ENCODE results near the gene MED14. TPM values are rescaled to one million over a fixed set of nuclear protein-coding genes. Genes with fewer than 3 reads are reported as not detected.

Gene MED14
- total RNA-seq, 1 donor from 2014 or later = 53.0 TPM

GRCh38 chrX:40617566-40617965, 117.8 kb downstream of the MED14 start:
- Mint-ChIP-seq H3K36me3 (ENCODE audit: unreplicated experiment) (no peaks in the 10 kb centered on the region), H3K4me3 (ENCODE audit: unreplicated experiment) (no peak overlapping the region), H3K9me3 (ENCODE audit: unreplicated experiment) (peaks cover 5% of the 10 kb centered on the region), H3K27ac (ENCODE audit: unreplicated experiment) (no peak overlapping the region), H3K27me3 (ENCODE audit: unreplicated experiment) (no peaks in the 10 kb centered on the region), H3K4me1 (ENCODE audit: unreplicated experiment) (no peaks in the 10 kb centered on the region)
- DNase-seq (ENCODE audit: extremely low spot score, unreplicated experiment) = no peak
- no peak for TF ChIP-seq CTCF (IDR thresholded peaks at IDR 0.05)

GRCh38 chrX:40615976-40616375, 119.4 kb downstream of the MED14 start:
- H3K9me3 Mint-ChIP-seq (ENCODE audit: unreplicated experiment) = peaks cover 5% of the 10 kb centered on the region
- H3K4me1 Mint-ChIP-seq (ENCODE audit: unreplicated experiment) = no peaks in the 10 kb centered on the region
- no peak overlapping the region for H3K27ac Mint-ChIP-seq (ENCODE audit: unreplicated experiment)
- DNase-seq (ENCODE audit: extremely low spot score, unreplicated experiment) = no peak
- no peak for TF ChIP-seq CTCF (IDR thresholded peaks at IDR 0.05)
- no peaks in the 10 kb centered on the region for H3K27me3 Mint-ChIP-seq (ENCODE audit: unreplicated experiment)
- no peaks in the 10 kb centered on the region for H3K36me3 Mint-ChIP-seq (ENCODE audit: unreplicated experiment)
- no peak overlapping the region for H3K4me3 Mint-ChIP-seq (ENCODE audit: unreplicated experiment)

GRCh38 chrX:40612511-40612910, 122.8 kb downstream of the MED14 start:
- no peaks in the 10 kb centered on the region for H3K4me1 Mint-ChIP-seq (ENCODE audit: unreplicated experiment)
- H3K27me3 Mint-ChIP-seq (ENCODE audit: unreplicated experiment) = no peaks in the 10 kb centered on the region
- no peak overlapping the region for H3K27ac Mint-ChIP-seq (ENCODE audit: unreplicated experiment)
- no peak overlapping the region for H3K4me3 Mint-ChIP-seq (ENCODE audit: unreplicated experiment)
- H3K9me3 Mint-ChIP-seq (ENCODE audit: unreplicated experiment) = peaks cover 4% of the 10 kb centered on the region
- DNase-seq (ENCODE audit: extremely low spot score, unreplicated experiment) = no peak
- no peaks in the 10 kb centered on the region for H3K36me3 Mint-ChIP-seq (ENCODE audit: unreplicated experiment)
- no peak for TF ChIP-seq CTCF (IDR thresholded peaks at IDR 0.05)

GRCh38 chrX:40607381-40607780, 128.0 kb downstream of the MED14 start:
- no peak overlapping the region for H3K4me3 Mint-ChIP-seq (ENCODE audit: unreplicated experiment)
- H3K27me3 Mint-ChIP-seq (ENCODE audit: unreplicated experiment) = no peaks in the 10 kb centered on the region
- TF ChIP-seq CTCF (IDR thresholded peaks at IDR 0.05) = no peak
- peaks cover 3% of the 10 kb centered on the region for H3K36me3 Mint-ChIP-seq (ENCODE audit: unreplicated experiment)
- DNase-seq (ENCODE audit: extremely low spot score, unreplicated experiment) = no peak
- no peaks in the 10 kb centered on the region for H3K9me3 Mint-ChIP-seq (ENCODE audit: unreplicated experiment)
- H3K27ac Mint-ChIP-seq (ENCODE audit: unreplicated experiment) = no peak overlapping the region
- no peaks in the 10 kb centered on the region for H3K4me1 Mint-ChIP-seq (ENCODE audit: unreplicated experiment)

GRCh38 chrX:40603446-40603845, 131.9 kb downstream of the MED14 start:
- no peak for DNase-seq (ENCODE audit: extremely low spot score, unreplicated experiment)
- no peaks in the 10 kb centered on the region for H3K4me1 Mint-ChIP-seq (ENCODE audit: unreplicated experiment)
- no peaks in the 10 kb centered on the region for H3K27me3 Mint-ChIP-seq (ENCODE audit: unreplicated experiment)
- no peak overlapping the region for H3K4me3 Mint-ChIP-seq (ENCODE audit: unreplicated experiment)
- no peak overlapping the region for H3K27ac Mint-ChIP-seq (ENCODE audit: unreplicated experiment)
- peaks cover 16% of the 10 kb centered on the region for H3K36me3 Mint-ChIP-seq (ENCODE audit: unreplicated experiment)
- no peaks in the 10 kb centered on the region for H3K9me3 Mint-ChIP-seq (ENCODE audit: unreplicated experiment)
- no peak for TF ChIP-seq CTCF (IDR thresholded peaks at IDR 0.05)

Other genes starting within 250 kb of the MED14 start
- gene ATP6AP2, start 154.6 kb downstream of the MED14 start, total RNA-seq = 154 and 162 TPM in 2 replicates
- not detected in 2 replicates for gene MPC1L, start 112.1 kb downstream of the MED14 start, total RNA-seq
- 9.9 and 11.4 TPM in 2 replicates for gene CXorf38, start 88.0 kb downstream of the MED14 start, total RNA-seq